Measurements from ENCODE around the gene ZNF646. TPM values are rescaled to one million over a fixed set of nuclear protein-coding genes. Genes with fewer than 3 reads are reported as not detected.

ZNF646 gene
- total RNA-seq, 2 experiments from 2014 or later = 26.0 to 30.3 TPM

GRCh38 chr16:31043898-31044481 is 30.2 kb upstream of the ZNF646 start:
- DNase-seq (no peak), ATAC-seq (no peak)
- no peak overlapping the region for H3K4me3 Mint-ChIP-seq
- ChIA-PET CTCF (no interaction called here), POLR2A (interaction anchor here (1.1 kb wide), 1 partner anchor 11 kb away, joined by 3 read pairs; no protein-coding TSS in a partner anchor)
- H3K36me3 Mint-ChIP-seq (ENCODE audit: low read depth) = peaks cover 17% of the 10 kb centered on the region
- H3K27me3 Mint-ChIP-seq (ENCODE audit: low read depth) = no peaks in the 10 kb centered on the region
- no peaks in the 10 kb centered on the region for H3K4me1 Mint-ChIP-seq (ENCODE audit: low read depth)
- no peaks in the 10 kb centered on the region for H3K9me3 Mint-ChIP-seq (ENCODE audit: insufficient read depth)
- no peak overlapping the region for H3K27ac Mint-ChIP-seq

- no peak for ATAC-seq
- CTCF ChIA-PET = interaction anchor here (0.9 to 1.0 kb wide), 2 partner anchors 9 to 66 kb away, joined by 3 read pairs; no protein-coding TSS in a partner anchor
- H3K36me3 Mint-ChIP-seq (ENCODE audit: low read depth) = peaks cover 2% of the 10 kb centered on the region
- H3K9me3 Mint-ChIP-seq (ENCODE audit: insufficient read depth) = no peaks in the 10 kb centered on the region
- H3K4me3 Mint-ChIP-seq = no peak overlapping the region
- POLR2A ChIA-PET = interaction anchor here (0.7 to 0.9 kb wide), 2 partner anchors 22 to 92 kb away, joined by 3 to 6 read pairs; no protein-coding TSS in a partner anchor
- no peak overlapping the region for H3K27ac Mint-ChIP-seq
- no peaks in the 10 kb centered on the region for H3K27me3 Mint-ChIP-seq (ENCODE audit: low read depth)
- H3K4me1 Mint-ChIP-seq (ENCODE audit: low read depth) = peaks cover 12% of the 10 kb centered on the region
- DNase-seq = no peak
Measured at GRCh38 chr16:31050280-31051030, 23.8 kb upstream of the ZNF646 start.

- no peaks in the 10 kb centered on the region for H3K27me3 Mint-ChIP-seq (ENCODE audit: low read depth)
- ATAC-seq (no peak), DNase-seq (no peak)
- peaks cover 12% of the 10 kb centered on the region for H3K4me1 Mint-ChIP-seq (ENCODE audit: low read depth)
- peaks cover 7% of the 10 kb centered on the region for H3K36me3 Mint-ChIP-seq (ENCODE audit: low read depth)
- POLR2A ChIA-PET = interaction anchor here (0.6 kb wide), 1 partner anchor 91 kb away, joined by 3 read pairs; no protein-coding TSS in a partner anchor
- no peak overlapping the region for H3K27ac Mint-ChIP-seq
- no peaks in the 10 kb centered on the region for H3K9me3 Mint-ChIP-seq (ENCODE audit: insufficient read depth)
- CTCF ChIA-PET = no interaction called here
- no peak overlapping the region for H3K4me3 Mint-ChIP-seq
Measured at GRCh38 chr16:31052114-31052513, 22.1 kb upstream of the ZNF646 start.

- ATAC-seq = no peak
- H3K27ac Mint-ChIP-seq = no peak overlapping the region
- CTCF ChIA-PET = no interaction called here
- H3K4me3 Mint-ChIP-seq = no peak overlapping the region
- H3K36me3 Mint-ChIP-seq (ENCODE audit: low read depth) = peaks cover 20% of the 10 kb centered on the region
- H3K4me1 Mint-ChIP-seq (ENCODE audit: low read depth) = peaks cover 13% of the 10 kb centered on the region
- DNase-seq = no peak
- H3K27me3 Mint-ChIP-seq (ENCODE audit: low read depth) = no peaks in the 10 kb centered on the region
- no peaks in the 10 kb centered on the region for H3K9me3 Mint-ChIP-seq (ENCODE audit: insufficient read depth)
- POLR2A ChIA-PET = interaction anchor here (1.0 kb wide), 1 partner anchor 11 kb away, joined by 3 read pairs; no protein-coding TSS in a partner anchor
Measured at GRCh38 chr16:31055613-31056012, 18.6 kb upstream of the ZNF646 start.

- Mint-ChIP-seq H3K4me3 (no peak overlapping the region), H3K9me3 (ENCODE audit: insufficient read depth) (no peaks in the 10 kb centered on the region), H3K27ac (no peak overlapping the region), H3K27me3 (ENCODE audit: low read depth) (no peaks in the 10 kb centered on the region), H3K4me1 (ENCODE audit: low read depth) (peaks cover 41% of the 10 kb centered on the region), H3K36me3 (ENCODE audit: low read depth) (peaks cover 54% of the 10 kb centered on the region)
- ChIA-PET CTCF (interaction anchor here (1.2 kb wide), 1 partner anchor 13 kb away, joined by 3 read pairs; the partner anchor contains the start of genes ZNF646 and ZNF668), POLR2A (no interaction called here)
- DNase-seq (no peak), ATAC-seq (no peak)
Measured at GRCh38 chr16:31061126-31061812, 13.0 kb upstream of the ZNF646 start.

GRCh38 chr16:31061813-31062440 is 12.3 kb upstream of the ZNF646 start:
- no peak for ATAC-seq
- no peak overlapping the region for H3K27ac Mint-ChIP-seq
- H3K36me3 Mint-ChIP-seq (ENCODE audit: low read depth) = peaks cover 56% of the 10 kb centered on the region
- peaks cover 46% of the 10 kb centered on the region for H3K4me1 Mint-ChIP-seq (ENCODE audit: low read depth)
- no peak for DNase-seq
- no peaks in the 10 kb centered on the region for H3K9me3 Mint-ChIP-seq (ENCODE audit: insufficient read depth)
- no peak overlapping the region for H3K4me3 Mint-ChIP-seq
- H3K27me3 Mint-ChIP-seq (ENCODE audit: low read depth) = no peaks in the 10 kb centered on the region
- POLR2A ChIA-PET = interaction anchor here (0.6 kb wide), 1 partner anchor 21 kb away, joined by 3 read pairs; no protein-coding TSS in a partner anchor
- CTCF ChIA-PET = no interaction called here

- H3K27ac Mint-ChIP-seq = peak overlapping the region; percentile 89
- peaks cover 54% of the 10 kb centered on the region for H3K4me1 Mint-ChIP-seq (ENCODE audit: low read depth)
- DNase-seq = no peak
- peaks cover 55% of the 10 kb centered on the region for H3K36me3 Mint-ChIP-seq (ENCODE audit: low read depth)
- H3K4me3 Mint-ChIP-seq = peak overlapping the region; percentile 73
- ChIA-PET POLR2A (interaction anchor here (0.6 to 1.4 kb wide), 4 partner anchors 8 to 114 kb away, joined by 3 to 7 read pairs (median 3); partner anchors contain the start of genes ZNF646 and ZNF668), CTCF (interaction anchor here (0.7 to 1.3 kb wide), 2 partner anchors 77 to 78 kb away, joined by 3 read pairs; no protein-coding TSS in a partner anchor)
- H3K9me3 Mint-ChIP-seq (ENCODE audit: insufficient read depth) = no peaks in the 10 kb centered on the region
- H3K27me3 Mint-ChIP-seq (ENCODE audit: low read depth) = no peaks in the 10 kb centered on the region
- no peak for ATAC-seq
Measured at GRCh38 chr16:31063495-31063842, 10.8 kb upstream of the ZNF646 start.

GRCh38 chr16:31063843-31064611 is 10.2 kb upstream of the ZNF646 start:
- DNase-seq (peak; percentile 59), ATAC-seq (peak; percentile 70)
- peaks cover 57% of the 10 kb centered on the region for H3K4me1 Mint-ChIP-seq (ENCODE audit: low read depth)
- H3K27ac Mint-ChIP-seq = peak overlapping the region; percentile 89
- no peaks in the 10 kb centered on the region for H3K9me3 Mint-ChIP-seq (ENCODE audit: insufficient read depth)
- POLR2A ChIA-PET = interaction anchor here (0.6 to 2.4 kb wide), 6 partner anchors 8 to 566 kb away, joined by 3 to 9 read pairs (median 3); partner anchors contain the start of genes ZNF646 and ZNF668
- peak overlapping the region; percentile 73 for H3K4me3 Mint-ChIP-seq
- CTCF ChIA-PET = interaction anchor here (0.6 to 1.3 kb wide), 4 partner anchors 11 to 214 kb away, joined by 3 read pairs; no protein-coding TSS in a partner anchor
- no peaks in the 10 kb centered on the region for H3K27me3 Mint-ChIP-seq (ENCODE audit: low read depth)
- peaks cover 55% of the 10 kb centered on the region for H3K36me3 Mint-ChIP-seq (ENCODE audit: low read depth)

- no peaks in the 10 kb centered on the region for H3K27me3 Mint-ChIP-seq (ENCODE audit: low read depth)
- DNase-seq = no peak
Measured at GRCh38 chr16:31064882-31065461, 9.2 kb upstream of the ZNF646 start.

GRCh38 chr16:31067342-31067741 is 6.9 kb upstream of the ZNF646 start:
- no peak for ATAC-seq
- H3K9me3 Mint-ChIP-seq (ENCODE audit: insufficient read depth) = no peaks in the 10 kb centered on the region
- H3K27ac Mint-ChIP-seq = no peak overlapping the region
- no peaks in the 10 kb centered on the region for H3K27me3 Mint-ChIP-seq (ENCODE audit: low read depth)
- peaks cover 36% of the 10 kb centered on the region for H3K36me3 Mint-ChIP-seq (ENCODE audit: low read depth)
- peaks cover 67% of the 10 kb centered on the region for H3K4me1 Mint-ChIP-seq (ENCODE audit: low read depth)
- CTCF ChIA-PET = interaction anchor here (1.2 to 1.9 kb wide), 4 partner anchors 9 to 316 kb away, joined by 3 to 4 read pairs (median 3); no protein-coding TSS in a partner anchor
- POLR2A ChIA-PET = no interaction called here
- no peak for DNase-seq
- H3K4me3 Mint-ChIP-seq = no peak overlapping the region

More at GRCh38 chr16:31064882-31065461, 9.2 kb upstream of the ZNF646 start:
- H3K9me3 Mint-ChIP-seq (ENCODE audit: insufficient read depth) = no peaks in the 10 kb centered on the region
- CTCF ChIA-PET = interaction anchor here (0.6 to 1.6 kb wide), 7 partner anchors 9 to 250 kb away, joined by 3 to 6 read pairs (median 3); partner anchors contain the start of genes HSD3B7, ZNF646 and ZNF668
- H3K36me3 Mint-ChIP-seq (ENCODE audit: low read depth) = peaks cover 50% of the 10 kb centered on the region
- H3K4me1 Mint-ChIP-seq (ENCODE audit: low read depth) = peaks cover 62% of the 10 kb centered on the region
- POLR2A ChIA-PET = interaction anchor here (2.4 kb wide), 1 partner anchor 9 kb away, joined by 9 read pairs; the partner anchor contains the start of genes ZNF646 and ZNF668
- H3K27ac Mint-ChIP-seq = peak overlapping the region; percentile 89
- peak overlapping the region; percentile 73 for H3K4me3 Mint-ChIP-seq
- ATAC-seq = peak; percentile 53

Measured in activated CD8-positive, alpha-beta T cell treated with anti-CD3 and anti-CD28 coated beads, Interleukin-2, amount 10 ng/mL, durations not matched to agents 7 days and 5 days (primary cell).